Measurements from ENCODE around the gene EXD3. TPM values are rescaled to one million over a fixed set of nuclear protein-coding genes. Genes with fewer than 3 reads are reported as not detected.

EXD3 gene
- polyA plus RNA-seq, 3 donors = 12.0 to 35.4 (median 16.6) TPM

DNA sequence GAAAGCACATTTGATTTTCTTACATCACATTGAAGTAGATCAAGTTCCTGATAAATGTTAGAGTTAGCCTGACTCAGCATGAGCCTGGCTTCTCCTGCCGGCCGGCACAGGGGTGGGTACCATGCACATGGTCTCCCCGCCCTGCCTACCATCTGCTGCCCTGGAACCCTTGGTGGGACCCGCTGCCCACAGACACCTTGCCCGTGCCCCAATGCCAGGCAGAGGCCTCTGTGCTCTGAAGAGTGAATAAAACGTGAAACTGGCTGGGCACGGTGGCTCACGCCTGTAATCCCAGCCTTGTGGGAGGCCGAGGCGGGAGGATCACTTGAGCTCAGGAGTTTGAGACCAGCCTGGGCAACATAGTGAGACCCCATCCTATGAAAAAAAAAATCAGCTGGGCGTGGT is 17.3 kb downstream of the EXD3 start:
- no peak for DNase-seq (ENCODE audit: extremely low read depth in 1 of 11, low read depth in 9 of 11, low spot score in 4 of 11)

DNA sequence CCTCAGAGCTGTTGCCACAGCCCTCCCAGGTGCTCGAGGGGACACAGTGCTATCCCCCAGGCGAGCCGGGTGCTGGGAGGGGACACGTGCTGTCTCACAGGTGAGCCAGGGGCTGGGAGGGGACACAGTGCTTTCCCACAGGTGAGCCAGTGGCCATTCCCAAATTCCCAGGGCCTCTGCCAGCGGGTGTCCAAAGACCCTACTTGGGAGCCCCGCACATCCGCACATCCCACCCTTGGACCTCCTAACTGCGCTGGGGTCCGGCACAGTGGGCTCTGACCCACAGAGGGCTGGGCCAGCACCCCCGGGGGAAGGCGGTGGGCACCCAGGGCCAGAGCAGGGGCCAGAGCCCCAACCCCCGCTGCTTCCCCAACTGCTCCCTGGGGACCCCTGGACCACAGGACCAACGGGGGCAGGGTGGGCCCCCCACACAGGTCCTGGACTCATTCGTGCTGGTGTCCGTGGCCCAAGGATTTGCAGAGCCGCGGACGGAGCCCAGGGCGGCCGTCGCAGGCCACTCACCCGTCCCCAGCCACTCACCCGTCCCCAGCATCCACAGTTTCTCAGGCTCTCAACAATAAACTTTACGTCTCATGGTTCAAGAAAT is 17.9 kb downstream of the EXD3 start:
- no peak for DNase-seq (ENCODE audit: extremely low read depth in 1 of 11, low read depth in 9 of 11, low spot score in 4 of 11)

DNA sequence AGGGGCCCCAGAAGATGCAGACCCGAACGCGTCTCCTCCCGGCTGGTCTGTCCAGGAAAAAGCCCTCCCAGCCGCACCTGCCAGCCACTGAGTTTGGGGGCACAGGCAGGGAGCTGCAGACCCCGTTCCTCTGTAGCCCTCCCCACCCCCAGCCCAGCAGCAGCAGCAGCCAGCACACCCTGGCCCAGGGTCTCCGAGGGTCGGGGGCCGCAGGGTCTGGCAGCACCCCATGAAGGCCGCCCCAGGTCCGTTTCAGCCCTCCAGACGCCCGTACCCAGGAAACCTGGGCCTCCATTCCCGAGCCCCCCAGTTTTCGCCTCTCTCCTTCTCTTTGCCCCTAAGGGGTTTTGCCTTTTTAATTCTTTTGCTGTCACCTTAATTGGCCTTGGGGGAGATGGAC is 19.7 kb downstream of the EXD3 start:
- no peak for DNase-seq (ENCODE audit: extremely low read depth in 1 of 11, low read depth in 9 of 11, low spot score in 4 of 11)

DNA sequence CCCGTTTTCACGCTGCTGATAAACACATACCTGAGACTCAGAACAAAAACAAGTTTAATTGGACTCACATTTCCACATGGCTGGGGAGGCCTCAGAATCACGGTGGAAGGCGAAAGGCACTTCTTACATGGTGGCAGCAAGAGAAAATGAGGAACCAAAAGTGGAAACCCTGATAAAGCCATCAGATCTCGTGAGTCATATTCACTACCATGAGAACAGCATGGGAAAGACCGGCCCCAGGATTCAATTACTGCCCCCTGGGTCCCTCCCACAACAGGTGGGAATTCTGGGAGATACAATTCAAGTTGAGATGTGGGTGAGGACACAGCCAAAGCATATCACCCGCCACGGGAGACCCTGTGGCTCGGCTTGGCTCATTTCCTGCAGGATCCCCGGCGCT is 20.2 kb downstream of the EXD3 start:
- DNase-seq (ENCODE audit: extremely low read depth in 1 of 11, low read depth in 9 of 11, low spot score in 4 of 11) = no peak

DNA sequence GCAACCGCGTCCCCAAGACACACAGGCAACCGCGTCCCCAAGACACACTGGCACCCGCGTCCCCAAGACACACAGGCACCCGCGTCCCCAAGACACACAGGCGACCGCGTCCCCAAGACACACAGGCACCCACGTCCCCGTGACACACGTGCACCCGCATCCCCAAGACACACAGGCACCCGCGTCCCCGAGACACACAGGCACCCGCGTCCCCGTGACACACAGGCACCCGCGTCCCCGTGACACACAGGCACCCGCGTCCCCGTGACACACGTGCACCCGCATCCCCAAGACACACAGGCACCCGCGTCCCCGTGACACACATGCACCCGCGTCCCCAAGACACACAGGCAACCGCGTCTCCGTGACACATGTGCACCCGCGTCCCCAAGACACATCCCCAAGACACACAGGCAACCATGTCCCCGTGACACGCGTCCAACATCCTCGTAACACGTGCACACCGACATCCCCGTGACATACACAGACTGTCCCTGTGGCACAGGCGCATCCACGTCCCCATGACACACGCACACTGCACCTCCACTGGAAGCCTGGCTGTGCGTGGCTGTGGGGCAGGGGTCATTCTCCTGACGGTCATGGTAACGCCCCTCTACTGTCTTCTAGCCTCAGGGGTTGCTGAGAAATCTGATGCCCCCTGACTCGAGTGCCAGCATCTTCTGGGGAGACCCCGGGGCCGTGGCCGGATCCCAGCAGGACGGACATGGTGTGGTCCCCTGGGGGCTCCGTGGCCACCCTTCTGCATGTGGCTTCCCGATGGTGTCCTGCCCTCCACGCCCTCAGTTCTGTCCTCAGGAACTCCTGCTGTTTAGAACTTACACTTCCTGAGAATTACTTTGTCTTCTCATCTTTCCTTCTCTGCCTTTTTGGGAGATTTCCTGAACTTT is 24.1 kb downstream of the EXD3 start:
- no peak for DNase-seq (ENCODE audit: extremely low read depth in 1 of 11, low read depth in 9 of 11, low spot score in 4 of 11)

DNA sequence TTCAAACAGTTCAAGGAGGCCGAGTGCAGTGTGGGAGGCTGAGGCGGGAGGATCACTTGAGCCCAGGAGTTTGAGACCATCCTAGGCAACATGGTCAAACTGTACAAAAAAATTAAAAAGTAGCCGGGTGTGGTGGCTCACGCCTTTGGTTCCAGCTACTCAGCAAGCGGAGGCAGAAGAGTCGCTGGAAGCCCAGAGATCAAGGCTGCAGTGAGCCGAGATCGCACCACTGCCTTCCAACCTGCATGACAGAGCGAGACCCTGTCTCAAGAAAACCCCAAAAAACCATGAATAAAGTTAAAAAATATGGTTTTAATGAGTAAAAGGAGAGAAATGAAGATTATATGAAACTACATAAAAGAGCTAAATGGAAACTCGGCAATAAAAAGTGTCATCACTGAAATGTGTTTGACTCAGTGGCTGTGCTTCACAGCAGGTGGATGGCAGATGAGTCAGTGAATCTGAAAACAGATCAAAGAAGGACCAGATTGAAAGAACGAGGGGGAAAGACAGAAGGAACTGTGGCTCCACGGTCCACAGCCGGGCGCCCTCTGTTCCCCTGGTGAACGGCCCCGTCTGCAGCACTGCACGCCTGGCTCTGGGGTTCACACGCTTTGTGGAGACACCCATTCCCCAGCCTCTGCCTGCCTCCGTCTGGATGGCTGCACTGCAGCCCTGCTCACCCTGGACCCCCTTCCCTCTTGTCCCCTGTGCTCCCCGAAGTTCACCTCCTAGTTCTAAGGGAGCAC is 25.1 kb downstream of the EXD3 start:
- no peak for DNase-seq (ENCODE audit: extremely low read depth in 1 of 11, low read depth in 9 of 11, low spot score in 4 of 11)

DNA sequence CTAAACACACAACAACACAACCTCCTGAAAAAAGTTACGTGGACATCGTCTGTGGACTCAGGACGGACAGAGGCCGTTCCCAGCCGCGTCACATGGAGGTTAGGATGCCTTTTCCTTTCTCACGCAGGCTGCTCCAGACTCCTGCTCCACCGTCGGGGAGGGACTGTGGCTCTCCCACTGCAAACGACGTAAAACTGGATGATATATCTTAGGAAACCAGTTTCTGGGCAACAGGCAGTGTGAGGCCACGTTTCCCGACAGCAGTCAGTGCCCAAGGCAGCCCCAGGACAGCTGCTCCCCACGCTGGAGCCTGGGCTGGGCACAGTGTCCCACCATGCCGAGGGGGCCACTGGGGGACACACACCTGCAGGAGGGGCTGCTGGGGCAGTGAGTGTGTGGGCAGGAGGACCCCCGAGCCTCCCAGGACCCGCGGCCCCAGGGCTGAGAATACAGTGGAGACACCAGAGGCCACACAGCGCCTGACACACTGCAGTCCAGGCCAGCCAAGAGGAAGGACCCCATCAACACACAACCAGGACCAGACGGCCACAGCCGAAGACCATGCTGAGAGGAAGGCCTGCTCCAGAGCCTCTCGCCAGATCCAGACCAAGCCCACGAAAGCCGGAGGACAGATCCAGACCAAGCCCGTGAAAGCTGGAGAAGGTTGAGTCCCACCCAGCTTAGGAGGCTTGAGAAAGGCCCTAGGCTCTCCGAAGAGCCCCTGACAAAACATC is 26.2 kb downstream of the EXD3 start:
- DNase-seq (ENCODE audit: extremely low read depth in 1 of 11, low read depth in 9 of 11, low spot score in 4 of 11) = no peak

DNA sequence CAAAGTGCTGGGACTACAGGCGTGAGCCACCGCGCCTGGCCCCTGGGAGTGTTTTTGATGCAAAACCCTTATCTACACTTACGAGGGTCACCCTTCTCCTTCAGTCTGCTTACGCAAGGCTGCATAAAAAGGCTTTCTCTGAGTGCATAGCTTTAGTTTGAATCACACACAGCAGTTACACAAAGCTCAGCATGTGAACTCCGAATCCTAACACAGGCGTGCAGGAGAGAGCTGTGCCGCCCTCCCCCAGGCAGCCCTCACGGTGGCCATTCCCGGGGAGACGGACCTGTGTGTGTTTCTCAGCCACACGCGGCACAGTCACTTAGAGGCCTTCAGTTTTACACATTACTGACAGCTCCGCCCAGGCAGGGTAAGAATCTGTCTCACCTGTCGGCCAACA is 26.7 kb downstream of the EXD3 start:
- DNase-seq (ENCODE audit: extremely low read depth in 1 of 11, low read depth in 9 of 11, low spot score in 4 of 11) = no peak

DNA sequence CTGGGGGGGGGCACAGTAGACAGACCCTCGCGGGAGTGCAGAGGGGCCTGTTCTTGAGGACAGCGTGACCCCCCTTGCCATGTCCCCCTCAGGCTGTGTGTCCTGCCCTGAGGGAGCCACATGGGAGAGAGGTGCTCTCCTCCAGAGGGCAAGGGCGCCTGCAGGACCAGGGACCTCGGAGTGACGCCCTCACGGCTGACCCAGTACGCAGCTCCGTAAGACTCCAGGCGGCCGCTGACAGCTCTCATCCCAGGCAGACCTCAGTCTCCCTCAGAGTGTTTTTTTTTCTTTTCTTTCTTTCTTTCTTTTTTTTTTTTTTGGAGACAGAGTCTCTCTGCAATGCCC is 27.3 kb downstream of the EXD3 start:
- DNase-seq (ENCODE audit: extremely low read depth in 1 of 11, low read depth in 9 of 11, low spot score in 4 of 11) = no peak

DNA sequence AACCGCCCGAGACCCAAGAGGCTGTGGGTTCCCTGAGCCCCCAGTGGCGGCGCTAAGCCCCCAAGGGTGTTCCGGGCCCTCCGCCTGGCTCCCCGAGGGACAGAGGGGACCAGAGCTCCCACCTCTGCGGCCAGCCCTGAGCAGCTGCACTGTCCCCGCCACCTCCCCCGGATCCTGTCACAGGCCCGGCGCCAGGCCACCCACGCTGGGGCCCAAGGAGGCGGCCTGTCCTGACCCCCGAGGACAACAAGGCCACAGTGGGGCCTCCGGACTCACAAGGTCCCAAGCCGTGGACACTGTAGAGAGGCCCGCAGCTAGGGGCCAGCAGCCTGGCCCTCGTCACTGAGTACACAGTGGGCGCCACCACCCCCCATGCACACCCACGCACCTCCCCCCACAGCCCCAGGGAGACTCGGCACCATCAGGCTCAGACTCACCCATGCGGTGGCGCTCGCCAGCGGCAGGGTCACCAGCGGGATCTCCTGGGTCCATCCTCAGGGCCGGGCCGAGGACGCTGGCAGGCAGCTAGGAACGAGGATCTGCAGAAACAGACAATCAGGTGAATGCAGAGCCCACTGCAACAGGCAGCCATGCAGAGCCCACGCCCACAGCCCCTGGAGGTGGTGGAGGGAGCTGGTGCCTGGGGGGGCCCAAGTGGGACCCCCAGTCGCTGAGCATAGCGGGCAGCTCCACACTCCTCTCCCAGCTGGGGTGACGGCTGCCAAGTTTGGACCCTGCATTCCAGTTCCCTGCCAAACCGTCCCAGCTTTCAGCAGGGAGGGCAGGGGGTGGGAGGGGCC is 27.9 kb downstream of the EXD3 start:
- no peak for DNase-seq (ENCODE audit: extremely low read depth in 1 of 11, low read depth in 9 of 11, low spot score in 4 of 11)

DNA sequence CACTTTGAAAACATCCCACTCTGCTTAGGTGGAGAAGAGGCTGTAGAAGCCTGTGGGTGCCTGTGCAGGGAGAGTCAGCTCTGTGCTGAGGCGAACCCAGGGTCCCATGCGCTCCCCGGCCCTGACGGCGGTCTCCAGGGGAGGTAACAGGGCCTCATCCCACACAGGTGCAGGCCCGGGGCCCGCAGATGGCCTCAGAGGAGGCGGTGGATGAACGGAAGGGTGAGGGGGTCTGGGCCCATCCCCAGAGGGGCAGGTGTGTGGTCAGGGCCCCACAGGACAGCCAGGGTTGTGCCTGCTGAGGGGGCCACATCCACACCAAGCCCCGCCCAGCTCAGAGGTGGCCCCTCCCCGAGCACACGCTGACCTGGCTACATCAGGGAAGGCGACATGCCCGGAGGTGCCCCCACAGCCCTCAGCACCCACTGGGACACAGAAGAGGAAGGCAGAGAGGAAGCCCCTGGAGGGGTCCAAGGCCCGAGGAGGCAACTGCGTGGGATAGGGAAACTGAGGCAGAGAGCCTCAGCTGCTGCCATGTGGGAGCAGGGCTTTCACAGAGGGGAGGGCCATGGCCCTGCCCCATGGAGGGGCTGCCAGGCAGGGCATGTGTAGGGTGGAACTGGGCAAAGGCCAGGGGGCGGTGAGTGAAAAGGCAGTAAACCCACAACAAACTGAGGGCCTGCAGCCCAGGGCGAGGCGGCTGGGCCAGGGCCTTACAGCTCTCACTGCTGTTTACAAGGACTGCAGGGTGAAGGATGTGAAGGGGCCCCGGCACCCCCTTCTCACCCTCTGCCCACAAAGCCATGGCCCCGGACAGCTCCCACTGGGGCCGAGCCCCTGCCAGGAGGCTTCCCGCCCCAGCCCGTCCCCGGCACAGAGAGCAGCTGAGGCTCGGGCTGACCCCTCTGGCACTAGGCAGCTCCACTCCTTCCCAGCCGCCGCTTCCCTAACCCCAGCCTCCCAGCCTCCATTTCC is 29.5 kb downstream of the EXD3 start:
- no peak for DNase-seq (ENCODE audit: extremely low read depth in 1 of 11, low read depth in 9 of 11, low spot score in 4 of 11)

DNA sequence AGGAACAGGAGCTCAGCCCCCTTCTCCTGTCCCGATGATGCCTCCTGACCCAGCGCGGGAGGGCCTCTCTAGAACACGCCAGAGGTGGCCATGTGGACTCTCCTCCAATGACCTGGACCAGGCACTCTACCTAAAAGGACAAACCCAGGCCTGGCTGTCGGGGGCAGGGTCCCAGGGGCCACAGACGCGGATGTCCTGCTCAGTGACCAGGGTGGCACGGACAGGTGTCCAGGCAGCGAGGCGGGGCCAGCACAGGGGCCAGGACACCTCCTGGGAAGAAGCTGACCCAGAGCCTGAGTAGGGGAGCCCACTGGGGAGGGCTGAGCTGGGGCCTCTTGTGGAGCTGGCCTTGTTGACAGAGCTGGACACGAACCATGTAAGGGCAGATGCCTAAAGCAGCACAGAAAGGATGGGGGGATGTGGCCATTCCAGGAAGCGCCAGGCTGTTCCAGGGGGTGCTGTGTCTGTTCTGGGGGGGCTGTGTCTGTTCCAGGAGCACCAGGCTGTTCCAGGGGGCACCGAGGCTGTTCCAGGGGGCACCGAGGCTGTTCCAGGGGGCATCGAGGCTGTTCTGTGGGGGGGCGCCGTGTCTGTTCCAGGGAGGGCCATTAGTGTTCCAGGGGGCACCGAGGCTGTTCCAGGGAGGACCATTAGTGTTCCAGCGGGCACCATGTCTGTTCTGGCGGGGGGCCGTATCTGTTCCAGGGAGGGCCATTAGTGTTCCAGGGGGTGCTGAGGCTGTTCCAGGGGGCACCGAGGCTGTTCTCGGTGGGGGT is 30.5 kb downstream of the EXD3 start:
- no peak for DNase-seq (ENCODE audit: extremely low read depth in 1 of 11, low read depth in 9 of 11, low spot score in 4 of 11)

DNA sequence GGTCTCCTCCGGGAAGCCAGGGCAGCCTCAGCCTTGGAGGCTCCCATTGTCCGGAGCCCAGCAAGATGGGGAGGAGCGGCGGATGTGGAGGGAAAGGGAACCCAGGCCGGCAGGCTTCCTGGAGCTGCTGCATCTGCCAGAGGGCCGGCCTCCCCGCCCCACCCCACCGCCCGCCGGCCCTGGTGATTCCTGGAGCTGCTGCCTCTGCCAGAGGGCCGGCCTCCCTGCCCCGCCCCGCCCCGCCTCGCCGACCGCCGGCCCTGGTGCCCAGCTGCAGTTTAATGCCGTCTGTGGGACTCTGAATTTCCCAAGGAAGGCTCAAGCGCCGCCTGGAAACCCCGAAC is 31.6 kb downstream of the EXD3 start:
- DNase-seq (ENCODE audit: extremely low read depth in 1 of 11, low read depth in 9 of 11, low spot score in 4 of 11) = no peak

DNA sequence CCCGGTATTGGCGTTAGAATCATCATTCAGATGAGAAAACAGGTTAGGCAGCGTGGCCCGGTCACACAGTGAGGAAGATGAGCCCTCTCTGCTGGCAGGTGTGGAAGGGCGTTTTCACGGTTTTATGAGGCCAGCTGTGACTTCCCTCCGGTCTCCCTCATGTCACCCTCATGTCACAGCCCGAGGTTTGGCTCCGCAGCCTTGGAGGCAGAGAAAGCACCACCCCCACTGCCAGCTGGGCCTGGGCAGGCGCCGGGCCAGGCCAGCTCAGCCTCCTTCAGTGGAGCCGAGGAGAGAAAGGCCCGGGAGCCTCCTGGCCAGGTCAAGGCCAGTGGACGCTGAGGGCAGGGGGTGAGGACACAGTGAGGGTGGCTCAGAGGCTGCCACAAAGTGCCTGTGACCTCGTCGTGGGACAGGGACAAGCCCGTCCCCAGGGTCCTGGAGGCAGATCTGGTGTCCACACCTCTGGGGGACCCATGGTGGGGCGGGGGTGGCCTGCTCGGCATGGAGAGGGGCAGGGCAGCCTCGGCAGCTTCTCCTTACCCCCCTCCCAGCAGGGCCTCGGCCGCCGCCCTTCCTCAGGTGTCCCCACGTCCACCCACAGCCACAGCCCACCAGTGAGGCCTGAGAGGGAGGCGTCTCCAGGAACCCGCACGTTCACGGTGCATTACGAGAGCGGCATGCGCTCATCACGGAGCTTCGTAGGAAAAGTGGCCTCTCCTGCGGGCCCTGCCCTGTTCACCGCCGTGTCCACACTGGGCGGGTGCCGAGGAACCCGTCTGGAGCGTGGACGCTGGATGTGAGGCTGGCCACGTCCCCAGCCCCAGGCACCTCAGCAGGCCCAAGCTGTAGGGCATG is 32.2 kb downstream of the EXD3 start:
- DNase-seq (ENCODE audit: extremely low read depth in 1 of 11, low read depth in 9 of 11, low spot score in 4 of 11) = no peak

DNA sequence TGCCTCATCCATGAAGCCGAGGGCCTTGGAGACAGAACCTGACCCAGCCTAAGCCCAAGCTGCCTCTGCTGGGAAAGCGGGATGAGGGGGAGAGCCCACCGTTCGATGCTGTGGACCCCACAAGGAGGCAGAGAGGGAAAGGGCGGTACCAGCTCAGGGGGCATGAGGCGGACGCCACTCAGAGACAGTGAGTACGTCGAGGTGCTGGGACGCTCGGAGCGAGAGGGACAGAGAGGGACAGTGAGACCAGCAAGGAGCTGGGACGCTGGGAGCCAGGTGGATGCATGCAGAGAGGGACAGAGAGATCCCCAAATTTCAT is 33.6 kb downstream of the EXD3 start:
- DNase-seq (ENCODE audit: extremely low read depth in 1 of 11, low read depth in 9 of 11, low spot score in 4 of 11) = no peak

Data from renal cortex interstitium (tissue), 11 donors.